Measurements from ENCODE around the gene TBC1D12.

GRCh38 chr10:94405406-94405805 lies 3.1 kb downstream of the TBC1D12 start:
- TF ChIP-seq, protein P1, sequence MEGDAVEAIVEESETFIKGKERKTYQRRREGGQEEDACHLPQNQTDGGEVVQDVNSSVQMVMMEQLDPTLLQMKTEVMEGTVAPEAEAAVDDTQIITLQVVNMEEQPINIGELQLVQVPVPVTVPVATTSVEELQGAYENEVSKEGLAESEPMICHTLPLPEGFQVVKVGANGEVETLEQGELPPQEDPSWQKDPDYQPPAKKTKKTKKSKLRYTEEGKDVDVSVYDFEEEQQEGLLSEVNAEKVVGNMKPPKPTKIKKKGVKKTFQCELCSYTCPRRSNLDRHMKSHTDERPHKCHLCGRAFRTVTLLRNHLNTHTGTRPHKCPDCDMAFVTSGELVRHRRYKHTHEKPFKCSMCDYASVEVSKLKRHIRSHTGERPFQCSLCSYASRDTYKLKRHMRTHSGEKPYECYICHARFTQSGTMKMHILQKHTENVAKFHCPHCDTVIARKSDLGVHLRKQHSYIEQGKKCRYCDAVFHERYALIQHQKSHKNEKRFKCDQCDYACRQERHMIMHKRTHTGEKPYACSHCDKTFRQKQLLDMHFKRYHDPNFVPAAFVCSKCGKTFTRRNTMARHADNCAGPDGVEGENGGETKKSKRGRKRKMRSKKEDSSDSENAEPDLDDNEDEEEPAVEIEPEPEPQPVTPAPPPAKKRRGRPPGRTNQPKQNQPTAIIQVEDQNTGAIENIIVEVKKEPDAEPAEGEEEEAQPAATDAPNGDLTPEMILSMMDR (IDR thresholded peaks at IDR 0.05; ENCODE audit: low read depth, low read length), result no peak
- no peak for TF ChIP-seq EZH2phosphoT487 (IDR thresholded peaks at IDR 0.05; ENCODE audit: low read depth)
